IPS-15b (cell line): ENCODE results near the gene C4orf36.

Experiments used
- H3K27me3 ChIP-seq: one replicate; pipeline ENCODE4 v1.6.1; 2013; ENCODE audit warnings: low read length; ENCODE audit not compliant: control insufficient read depth, insufficient read depth
- H3K36me3 ChIP-seq: one replicate; pipeline ENCODE4 v1.6.1; 2013; ENCODE audit warnings: low read length; ENCODE audit not compliant: control insufficient read depth, insufficient read depth
- H3K4me1 ChIP-seq: one replicate; pipeline ENCODE4 v1.6.1; 2013; ENCODE audit warnings: mild to moderate bottlenecking, low read length; ENCODE audit not compliant: control insufficient read depth, insufficient read depth
- H3K4me3 ChIP-seq: one replicate; pipeline ENCODE4 v1.5.1; 2013; ENCODE audit warnings: low read depth, low read length
- H3K9ac ChIP-seq: one replicate; pipeline ENCODE4 v1.6.1; 2013; ENCODE audit warnings: low read depth, mild to moderate bottlenecking, low read length
- H3K9me3 ChIP-seq: one replicate; pipeline ENCODE4 v1.6.1; 2013; ENCODE audit warnings: mild to moderate bottlenecking, low read length; ENCODE audit not compliant: control insufficient read depth, insufficient read depth

C4orf36 gene

GRCh38 chr4:86891762-86892635 lies at the start of gene C4orf36:
C4orf36 (minus strand) TSS chr4:86892422; CDS start chr4:86891520, 902 bp downstream.
- H3K9me3 ChIP-seq, result no peaks in the 10 kb centered on the region
- H3K9ac ChIP-seq, result peak within 1 kb of the TSS; percentile 88
- peak within 1 kb of the TSS; percentile 56 for H3K4me3 ChIP-seq
- H3K36me3 ChIP-seq, result no peaks in the 10 kb centered on the region
- H3K4me1 ChIP-seq, result peaks cover 4% of the 10 kb centered on the region
- H3K27me3 ChIP-seq, result peaks cover 14% of the 10 kb centered on the region

- no peaks in the 10 kb centered on the region for H3K9me3 ChIP-seq
- no peaks in the 10 kb centered on the region for H3K27me3 ChIP-seq
- no peaks in the 10 kb centered on the region for H3K36me3 ChIP-seq
- no peak overlapping the region for H3K4me3 ChIP-seq
- no peak overlapping the region for H3K9ac ChIP-seq
- H3K4me1 ChIP-seq, result peaks cover 22% of the 10 kb centered on the region
Observed at GRCh38 chr4:86940920-86941460, 48.8 kb upstream of the C4orf36 start.

- Histone ChIP-seq H3K27me3 (no peaks in the 10 kb centered on the region), H3K9ac (no peak overlapping the region), H3K4me1 (peaks cover 16% of the 10 kb centered on the region), H3K9me3 (no peaks in the 10 kb centered on the region), H3K36me3 (no peaks in the 10 kb centered on the region), H3K4me3 (peak overlapping the region; percentile 3)
Observed at GRCh38 chr4:86939729-86940575, 47.7 kb upstream of the C4orf36 start.

GRCh38 chr4:86938771-86939520 lies 46.7 kb upstream of the C4orf36 start:
- Histone ChIP-seq H3K4me1 (peaks cover 11% of the 10 kb centered on the region), H3K4me3 (peak overlapping the region; percentile 9), H3K36me3 (no peaks in the 10 kb centered on the region), H3K27me3 (no peaks in the 10 kb centered on the region), H3K9me3 (no peaks in the 10 kb centered on the region), H3K9ac (no peak overlapping the region)

GRCh38 chr4:86935853-86936733 lies 43.9 kb upstream of the C4orf36 start:
- H3K27me3 ChIP-seq, result no peaks in the 10 kb centered on the region
- H3K4me3 ChIP-seq, result peak overlapping the region; percentile 90
- H3K9me3 ChIP-seq, result no peaks in the 10 kb centered on the region
- peaks cover 20% of the 10 kb centered on the region for H3K4me1 ChIP-seq
- peak overlapping the region; percentile 96 for H3K9ac ChIP-seq
- no peaks in the 10 kb centered on the region for H3K36me3 ChIP-seq

GRCh38 chr4:86935566-86935852 lies 43.3 kb upstream of the C4orf36 start:
- Histone ChIP-seq H3K9me3 (no peaks in the 10 kb centered on the region), H3K27me3 (no peaks in the 10 kb centered on the region), H3K36me3 (no peaks in the 10 kb centered on the region), H3K4me1 (peaks cover 20% of the 10 kb centered on the region), H3K4me3 (peak overlapping the region; percentile 90), H3K9ac (peak overlapping the region; percentile 96)

GRCh38 chr4:86934771-86935565 lies 42.7 kb upstream of the C4orf36 start, which contains the start of gene AFF1:
AFF1 (plus strand) TSS chr4:86935011; CDS start chr4:86948534, 13,523 bp downstream.
- H3K36me3 ChIP-seq, result no peaks in the 10 kb centered on the region
- H3K27me3 ChIP-seq, result no peaks in the 10 kb centered on the region
- H3K4me3 ChIP-seq, result peak within 1 kb of the TSS; percentile 90
- no peaks in the 10 kb centered on the region for H3K9me3 ChIP-seq
- peaks cover 19% of the 10 kb centered on the region for H3K4me1 ChIP-seq
- H3K9ac ChIP-seq, result peak within 1 kb of the TSS; percentile 96

GRCh38 chr4:86934147-86934770 lies 42.0 kb upstream of the C4orf36 start:
- H3K36me3 ChIP-seq, result no peaks in the 10 kb centered on the region
- peak overlapping the region; percentile 81 for H3K4me3 ChIP-seq
- peak overlapping the region; percentile 41 for H3K9ac ChIP-seq
- H3K4me1 ChIP-seq, result peaks cover 12% of the 10 kb centered on the region
- no peaks in the 10 kb centered on the region for H3K27me3 ChIP-seq
- no peaks in the 10 kb centered on the region for H3K9me3 ChIP-seq

- Histone ChIP-seq H3K9me3 (no peaks in the 10 kb centered on the region), H3K4me1 (peaks cover 6% of the 10 kb centered on the region), H3K9ac (no peak overlapping the region), H3K27me3 (no peaks in the 10 kb centered on the region), H3K36me3 (no peaks in the 10 kb centered on the region), H3K4me3 (no peak overlapping the region)
Observed at GRCh38 chr4:86928400-86929255, 36.4 kb upstream of the C4orf36 start.
